NCI-H1930 (cell line): Measurements from ENCODE around the gene SLC16A8.
A peak's percentile ranks its signal among the peaks of the same experiment; 100 is the strongest.

Experiments used
- DNase-seq, 2 experiments: peaks; one replicate each; lab custom pipeline; 2025; lab: John Stamatoyannopoulos, UW

Gene SLC16A8

DNA sequence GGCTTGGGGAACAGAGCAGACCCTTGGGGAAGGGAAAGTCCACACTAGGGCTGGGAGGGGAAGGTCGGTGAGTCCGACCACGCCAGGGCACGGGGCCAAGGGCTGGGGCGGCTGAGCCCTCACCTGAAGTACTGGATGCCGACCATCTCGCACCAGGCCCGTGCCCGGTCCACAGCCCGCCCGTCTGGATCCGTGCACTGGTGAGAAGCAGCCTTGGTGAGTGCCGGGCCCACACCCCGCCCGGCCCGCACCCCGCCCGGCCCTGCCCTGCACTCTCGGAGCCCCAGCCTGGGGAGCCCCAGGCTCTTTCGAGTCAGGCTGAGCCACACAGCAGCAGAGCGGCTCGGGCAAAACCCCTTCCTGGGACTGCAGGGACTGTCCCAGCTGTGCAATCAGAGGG is 28.4 kb upstream of the SLC16A8 start:
- no peak for DNase-seq

- no peak for DNase-seq
Measured at GRCh38 chr22:38111925-38112355, 28.0 kb upstream of the SLC16A8 start.

GRCh38 chr22:38110863-38111852 is 27.2 kb upstream of the SLC16A8 start:
- DNase-seq, result no peak

DNA sequence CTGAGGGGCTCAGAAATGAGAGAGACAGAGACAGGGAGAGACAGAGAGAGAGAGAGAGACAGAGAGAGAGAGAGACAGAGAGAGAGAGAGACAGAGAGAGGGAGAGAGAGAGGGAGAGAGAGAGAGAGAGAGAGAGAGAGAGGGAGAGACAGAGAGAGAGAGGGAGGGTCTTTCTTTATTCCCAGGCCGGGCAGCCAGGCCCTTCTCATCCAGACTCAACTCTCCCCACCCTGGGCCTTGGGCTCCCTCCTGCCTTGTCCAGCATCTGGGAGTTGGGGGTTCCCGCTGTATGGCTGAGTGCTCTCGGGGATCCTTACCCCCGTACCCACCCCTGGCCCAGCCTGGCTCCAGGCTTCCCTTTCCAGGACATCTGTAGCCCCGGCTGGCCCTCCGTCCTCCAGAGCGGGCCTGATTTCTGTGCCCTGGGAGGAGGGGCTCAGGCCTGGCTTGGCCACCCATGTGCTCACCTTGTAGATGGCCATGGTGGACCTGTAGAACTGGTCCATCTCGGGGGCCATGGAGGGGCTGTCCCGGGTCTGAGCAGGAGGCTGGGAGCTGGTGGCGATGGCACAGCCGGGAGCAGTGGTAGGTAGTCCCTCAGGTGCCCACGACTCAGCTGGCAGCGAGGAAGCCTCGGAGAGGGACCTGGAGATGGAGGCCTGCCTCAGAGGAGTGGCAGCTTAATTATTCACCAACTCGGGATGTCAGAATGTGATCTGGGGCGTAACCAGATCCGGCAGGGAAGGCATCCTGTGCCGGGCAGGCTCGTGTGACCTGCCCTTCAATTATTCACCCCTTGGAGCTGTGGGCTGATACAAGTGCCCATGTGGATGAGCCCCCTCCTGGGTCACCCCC is 26.3 kb upstream of the SLC16A8 start, which contains the start of gene BAIAP2L2:
Gene BAIAP2L2 (minus strand): TSS at position 677 of the 855 bp plus-strand sequence. CDS start 159 bp downstream, at position 518.
- DNase-seq, result no peak

- peak; percentile 25 to 35 for DNase-seq
Measured at GRCh38 chr22:38109371-38110001, 25.5 kb upstream of the SLC16A8 start.

GRCh38 chr22:38108561-38109319 is 24.8 kb upstream of the SLC16A8 start:
- no peak for DNase-seq

GRCh38 chr22:38107692-38108515 is 23.9 kb upstream of the SLC16A8 start:
- no peak for DNase-seq

DNA sequence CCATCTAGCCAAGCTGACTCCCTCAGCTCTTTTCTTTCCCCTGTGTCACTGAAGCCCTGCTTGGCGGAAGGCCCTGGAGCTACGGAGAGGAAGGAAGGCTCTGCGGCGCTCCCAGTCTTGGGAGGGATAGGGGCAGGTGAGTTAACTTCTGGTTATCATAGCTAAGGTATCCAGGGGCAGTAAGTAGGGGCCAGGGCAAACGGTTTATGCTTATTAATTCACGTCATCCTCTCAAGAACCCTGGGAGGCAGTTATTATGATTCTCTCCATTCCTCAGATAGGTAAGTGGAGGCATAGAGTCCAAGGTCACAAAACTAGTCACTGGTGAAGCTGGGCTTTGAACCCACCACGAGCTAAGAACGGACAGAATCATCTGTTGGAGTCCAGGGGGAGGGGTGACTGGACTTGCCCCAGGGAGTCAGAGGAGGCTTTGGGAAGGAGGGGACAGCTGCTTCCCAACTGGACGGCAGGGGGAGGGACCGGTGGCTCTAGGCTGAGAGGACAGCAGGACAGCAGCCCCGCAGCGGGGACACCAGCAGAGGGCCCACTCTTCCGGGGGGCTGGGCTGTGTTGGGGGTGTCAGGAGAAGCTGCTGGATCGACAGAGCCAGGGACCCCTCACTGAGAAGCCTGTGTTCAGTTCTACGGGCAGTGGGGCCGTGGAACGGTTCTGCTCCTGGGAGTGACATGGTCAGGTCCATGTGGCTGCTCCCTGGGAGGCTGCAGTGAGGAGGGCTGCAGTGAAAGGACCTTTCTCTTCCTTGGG is 23.0 kb upstream of the SLC16A8 start:
- DNase-seq, result no peak

DNA sequence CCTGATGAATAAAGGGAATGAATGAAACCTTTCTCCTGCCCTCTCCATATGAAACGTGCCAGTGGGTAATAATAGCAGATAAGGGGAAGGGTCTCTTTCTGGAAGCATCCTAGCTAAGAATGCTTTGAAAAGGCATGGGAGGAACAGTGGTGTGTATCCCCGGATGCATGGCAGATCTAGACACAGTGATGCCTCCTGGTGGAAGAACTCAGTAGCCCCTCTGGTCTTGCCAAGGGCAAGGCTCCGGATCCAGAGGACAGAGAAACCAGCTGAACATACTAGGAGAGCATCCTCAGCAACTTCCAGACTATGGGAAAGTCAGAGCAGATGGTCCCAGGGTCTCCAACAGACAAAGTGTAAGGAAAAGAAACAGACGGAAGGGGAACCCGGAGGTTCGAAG is 20.1 kb upstream of the SLC16A8 start:
- no peak for DNase-seq

DNA sequence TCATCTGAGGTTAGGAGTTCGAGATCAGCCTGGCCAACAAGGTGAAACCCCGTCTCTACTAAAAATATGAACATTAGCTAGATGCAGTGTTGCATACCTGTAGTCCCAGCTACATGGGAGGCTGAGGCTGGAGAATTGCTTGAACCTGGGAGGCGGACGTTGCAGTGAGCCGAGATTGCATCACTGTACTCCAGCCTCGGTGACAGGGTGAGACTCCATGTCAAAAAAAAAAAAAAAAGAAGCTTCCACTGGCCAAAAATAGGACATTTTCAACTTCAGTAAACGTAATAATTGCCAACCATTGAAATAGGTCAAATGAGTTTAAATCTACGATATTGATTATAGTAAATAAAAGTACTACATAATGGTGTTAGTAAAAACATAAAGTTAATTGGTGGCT is 19.7 kb upstream of the SLC16A8 start:
- DNase-seq, result no peak

- DNase-seq, result no peak
Measured at GRCh38 chr22:38098410-38099249, 14.6 kb upstream of the SLC16A8 start.

- no peak for DNase-seq
Measured at GRCh38 chr22:38097557-38098409, 13.8 kb upstream of the SLC16A8 start.

DNA sequence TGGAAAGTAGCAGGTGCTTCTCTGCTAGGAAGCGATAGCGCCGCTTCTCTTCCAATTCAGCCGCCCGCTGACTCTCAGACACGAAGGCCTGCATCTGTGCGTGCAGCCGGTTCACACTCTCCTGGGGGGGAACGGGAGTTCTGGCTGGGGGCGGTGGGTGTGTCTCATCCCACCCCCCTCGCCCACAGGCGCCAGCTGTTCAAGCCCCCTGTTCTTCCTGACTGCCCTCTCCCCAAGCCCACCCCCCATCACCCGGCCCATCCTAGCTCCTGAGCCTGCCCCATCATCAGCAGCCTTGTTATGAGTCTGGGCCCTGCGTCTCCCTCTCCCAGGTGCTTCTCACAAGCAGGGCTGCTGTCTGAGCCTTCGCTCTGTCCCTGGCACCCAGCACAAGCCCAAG is 13.1 kb upstream of the SLC16A8 start:
- DNase-seq, result no peak

- no peak for DNase-seq
Measured at GRCh38 chr22:38089474-38089851, 5.5 kb upstream of the SLC16A8 start.

DNA sequence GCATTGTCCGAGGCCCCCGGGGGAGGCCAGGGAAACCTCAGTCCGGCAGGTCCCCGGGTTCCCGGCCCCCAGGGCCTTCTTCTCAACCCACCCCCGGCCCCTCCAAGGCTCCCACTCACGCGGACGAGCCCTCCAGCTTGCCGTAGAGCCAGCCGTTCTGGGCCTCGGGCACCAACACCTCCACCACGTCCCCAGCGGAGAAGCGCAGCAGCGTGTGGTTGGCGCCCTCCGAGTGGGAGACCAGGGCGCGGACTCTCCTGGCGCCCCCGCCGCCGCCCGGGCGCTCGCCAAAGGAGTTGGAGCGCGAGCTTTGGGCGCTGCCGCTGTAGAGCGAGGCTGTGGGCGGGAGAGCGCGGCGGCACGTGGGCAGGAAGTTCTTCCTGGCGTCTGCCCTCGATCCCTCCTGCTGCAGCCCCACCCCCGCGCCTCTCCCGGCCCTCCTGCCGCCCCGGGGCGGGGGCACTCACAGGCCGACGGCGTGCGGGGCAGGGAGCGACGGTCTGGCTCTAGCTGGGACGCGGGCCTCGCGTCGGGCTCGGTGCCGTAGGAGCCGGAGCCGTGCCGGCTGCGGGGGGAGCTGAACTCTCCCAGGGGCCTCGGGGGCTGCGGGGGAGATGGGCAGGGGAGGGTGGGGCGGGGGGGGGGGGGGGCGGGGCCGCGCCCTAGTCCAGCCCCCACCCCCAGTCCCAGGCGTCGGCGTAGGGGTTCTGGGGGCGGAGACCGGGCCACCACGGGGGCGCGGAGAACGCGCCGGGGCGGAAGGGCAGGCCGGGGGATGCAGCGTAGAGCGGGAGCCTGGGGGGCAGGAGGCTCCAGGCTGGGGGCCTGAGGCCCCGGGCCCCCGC is 4.9 kb upstream of the SLC16A8 start:
- no peak for DNase-seq

- no peak for DNase-seq
Measured at GRCh38 chr22:38087855-38088254, 3.9 kb upstream of the SLC16A8 start.

DNA sequence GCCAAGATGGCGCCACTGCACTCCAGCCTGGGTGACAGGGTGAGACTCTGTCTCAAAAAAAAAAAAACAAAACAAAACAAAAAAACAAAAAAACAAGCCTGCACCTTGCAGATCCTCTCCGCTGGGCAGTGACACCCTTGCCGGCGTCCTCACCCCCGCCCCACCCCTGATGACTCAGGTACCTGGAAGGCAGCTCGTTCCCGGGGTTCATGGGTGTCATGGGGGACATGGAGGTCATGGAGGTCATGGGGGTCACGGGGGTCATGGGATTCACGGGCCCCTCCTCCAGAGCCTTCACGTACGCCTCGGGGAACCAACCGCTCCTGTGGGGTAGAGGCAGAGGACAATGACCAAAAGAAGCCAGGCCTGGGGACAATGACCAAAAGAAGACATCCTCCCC is 3.0 kb upstream of the SLC16A8 start:
- no peak for DNase-seq
